H1 (cell line): ENCODE data around the gene C19orf47. TPM values are rescaled to one million over a fixed set of nuclear protein-coding genes. Genes with fewer than 3 reads are reported as not detected.

Experiments used
- CTCF ChIA-PET: fragments of 300-600 bp; sonication (Branson Sonifier 250); formaldehyde crosslinking; loops from one replicate; lab custom pipeline; 2021; ENCODE audit not compliant: partially characterized antibody; lab: Charles Lee
- POLR2A ChIA-PET: fragments of 300-600 bp; sonication (Branson Sonifier 250); formaldehyde crosslinking; loops from one replicate; lab custom pipeline; 2021; ENCODE audit warnings: inconsistent platforms; ENCODE audit not compliant: partially characterized antibody; lab: Charles Lee
- DNase-seq, 2 experiments: peaks; one replicate each; pipeline versions ENCODE4 v3.0.0 to v3.0.0-alpha.2; 2010 to 2022; ENCODE audit warnings: low spot score in 2 of 2, low read depth in 1 of 2, mixed read lengths in 1 of 2
- FAIRE-seq: peaks from 2 replicates; lab custom pipeline; 2011; peaks lifted over from hg19 to GRCh38; lab: Jason Lieb, UNC
- H2AFZ ChIP-seq: 2 replicates; pipeline ENCODE4 v1.8.1; 2012; ENCODE audit warnings: low read length, inconsistent platforms
- H2AK5ac ChIP-seq: 2 replicates; pipeline ENCODE4 v1.6.1; 2013; ENCODE audit warnings: low read depth, low read length
- H2BK120ac ChIP-seq: replicated peaks from 2 replicates; pipeline ENCODE3; 2013; ENCODE audit warnings: low read depth, low read length, inconsistent platforms
- H2BK12ac ChIP-seq: 2 replicates; pipeline ENCODE4 v1.6.1; 2013; ENCODE audit warnings: low read depth, low read length
- H2BK15ac ChIP-seq: 2 replicates; pipeline ENCODE4 v1.6.1; 2013; ENCODE audit warnings: low read length
- H2BK20ac ChIP-seq: 2 replicates; pipeline ENCODE4 v1.6.1; 2013; ENCODE audit warnings: low read length
- H2BK5ac ChIP-seq: 2 replicates; pipeline ENCODE4 v1.6.1; 2013; ENCODE audit warnings: low read depth, low read length
- H3K14ac ChIP-seq: 2 replicates; pipeline ENCODE4 v1.6.1; 2013; ENCODE audit warnings: inconsistent platforms; ENCODE audit not compliant: insufficient read length
- H3K18ac ChIP-seq: 2 replicates; pipeline ENCODE4 v1.6.1; 2013; ENCODE audit warnings: low read length; ENCODE audit errors: extremely low read depth
- H3K23ac ChIP-seq: 2 replicates; pipeline ENCODE4 v1.6.1; 2013; ENCODE audit warnings: inconsistent platforms; ENCODE audit not compliant: insufficient read length
- H3K23me2 ChIP-seq: 2 replicates; pipeline ENCODE4 v1.6.1; 2013; ENCODE audit warnings: low read depth, low read length
- H3K27ac ChIP-seq: 2 replicates; pipeline ENCODE4 v1.6.1; 2011; ENCODE audit warnings: low read depth, low read length, inconsistent platforms
- H3K27me3 ChIP-seq, 4 experiments: replicated peaks in 1 of 4; 1 replicate in 1 of 4; 2 replicates in 3 of 4; pipeline versions ENCODE4 v1.6.1 to v1.8.1; 2011 to 2013; ENCODE audit warnings: low read length in 3 of 4, mild to moderate bottlenecking in 3 of 4, inconsistent platforms in 2 of 4, mixed read lengths in 2 of 4, moderate library complexity in 1 of 4; ENCODE audit not compliant: control insufficient read depth in 3 of 4, insufficient read depth in 3 of 4; ENCODE audit errors: extremely low read depth in 1 of 4
- H3K36me3 ChIP-seq, 4 experiments: 2 replicates each; pipeline versions ENCODE4 v1.6.1 to v1.8.1; 2011 to 2013; ENCODE audit warnings: mild to moderate bottlenecking in 4 of 4, low read length in 3 of 4, moderate library complexity in 2 of 4, control low read depth in 1 of 4, inconsistent platforms in 1 of 4; ENCODE audit not compliant: insufficient read depth in 4 of 4, control insufficient read depth in 2 of 4
- H3K4ac ChIP-seq: replicated peaks from 2 replicates; pipeline ENCODE3; 2013; ENCODE audit warnings: low read length, low read depth, mixed read lengths, inconsistent platforms; ENCODE audit not compliant: insufficient read length
- H3K4me1 ChIP-seq, 4 experiments: replicated peaks in 1 of 4; 1 replicate in 1 of 4; 2 replicates in 3 of 4; pipeline versions ENCODE4 v1.6.1 to v1.8.1; 2011 to 2013; ENCODE audit warnings: low read length in 3 of 4, inconsistent platforms in 2 of 4, mixed read lengths in 1 of 4; ENCODE audit not compliant: insufficient read depth in 4 of 4, control insufficient read depth in 3 of 4
- H3K4me2 ChIP-seq, 2 experiments: 2 replicates each; pipeline versions ENCODE4 v1.6.1 to v1.8.1; 2011 to 2013; ENCODE audit warnings: low read depth in 2 of 2, low read length in 2 of 2, control low read depth in 1 of 2, inconsistent platforms in 1 of 2, mild to moderate bottlenecking in 1 of 2; ENCODE audit not compliant: insufficient read depth in 1 of 2
- H3K4me3 ChIP-seq, 4 experiments: fragments of 200-600, 300-600 bp in 1 of 4; sonication (generic), shearing (Covaris generic), sonication (Bioruptor Twin) in 1 of 4; 2 replicates each; pipeline versions ENCODE4 v1.5.1 to v1.8.1; 2011 to 2016; ENCODE audit warnings: low read length in 4 of 4, low read depth in 3 of 4, control low read depth in 2 of 4, inconsistent platforms in 2 of 4, mild to moderate bottlenecking in 2 of 4, mixed read lengths in 1 of 4, moderate library complexity in 1 of 4; ENCODE audit not compliant: insufficient read depth in 2 of 4; ENCODE audit errors: extremely low read depth in 1 of 4
- H3K56ac ChIP-seq: replicated peaks from 2 replicates; pipeline ENCODE3; 2013; ENCODE audit warnings: low read depth, mild to moderate bottlenecking, mixed read lengths, low read length, inconsistent platforms; ENCODE audit not compliant: insufficient read length
- H3K79me1 ChIP-seq: 2 replicates; pipeline ENCODE4 v1.6.1; 2013; ENCODE audit warnings: low read depth, low read length, control low read depth
- H3K79me2 ChIP-seq, 2 experiments: 2 replicates each; pipeline versions ENCODE4 v1.6.1 to v1.8.1; 2012 to 2013; ENCODE audit warnings: low read length in 2 of 2, mild to moderate bottlenecking in 2 of 2, inconsistent platforms in 1 of 2; ENCODE audit not compliant: insufficient read depth in 2 of 2, control insufficient read depth in 1 of 2
- H3K9ac ChIP-seq, 4 experiments: replicated peaks in 1 of 4; 1 replicate in 1 of 4; 2 replicates in 3 of 4; pipeline versions ENCODE4 v1.6.1 to v1.8.1; 2011 to 2013; ENCODE audit warnings: low read depth in 3 of 4, low read length in 3 of 4, control low read depth in 2 of 4, mild to moderate bottlenecking in 2 of 4, moderate library complexity in 2 of 4, inconsistent platforms in 1 of 4; ENCODE audit errors: extremely low read depth in 1 of 4
- H3K9me3 ChIP-seq, 2 experiments: 2 replicates each; pipeline versions ENCODE4 v1.6.1 to v1.8.1; 2012 to 2013; ENCODE audit warnings: mild to moderate bottlenecking in 2 of 2, moderate library complexity in 2 of 2, control low read depth in 1 of 2, inconsistent platforms in 1 of 2, low read depth in 1 of 2, low read length in 1 of 2, mixed read lengths in 1 of 2; ENCODE audit not compliant: insufficient read depth in 2 of 2
- H4K20me1 ChIP-seq, 2 experiments: replicated peaks in 1 of 2; 2 replicates each; pipeline versions ENCODE3 to v1.8.1; 2011 to 2013; ENCODE audit warnings: inconsistent platforms in 2 of 2, low read length in 2 of 2, mild to moderate bottlenecking in 1 of 2; ENCODE audit not compliant: insufficient read depth in 2 of 2, control insufficient read depth in 1 of 2
- H4K5ac ChIP-seq: 2 replicates; pipeline ENCODE4 v1.6.1; 2013; ENCODE audit warnings: low read length, low read depth, mixed read lengths, inconsistent platforms; ENCODE audit not compliant: insufficient read length
- H4K8ac ChIP-seq: 2 replicates; pipeline ENCODE4 v1.8.0; 2013; ENCODE audit warnings: mild to moderate bottlenecking, moderate library complexity, low read length, inconsistent platforms; ENCODE audit not compliant: insufficient read depth; ENCODE audit errors: extremely low read depth
- H4K91ac ChIP-seq: replicated peaks from 2 replicates; pipeline ENCODE3; 2013; ENCODE audit warnings: low read length, mixed read lengths, inconsistent platforms; ENCODE audit not compliant: insufficient read length
- CBX5 ChIP-seq: fragments of 300-800, 300-1000 bp; sonication (generic); IDR thresholded peaks from 2 replicates; pipeline ENCODE4 v1.7.1; 2016; ENCODE audit warnings: antibody characterized with exemption, low read length, low read depth
- CREB1 ChIP-seq: IDR thresholded peaks from 2 replicates; pipeline ENCODE4 v1.6.1; 2012; ENCODE audit warnings: inconsistent platforms
- FOSL1 ChIP-seq: IDR thresholded peaks from 2 replicates; pipeline ENCODE4 v1.6.1; 2011; ENCODE audit warnings: mild to moderate bottlenecking, low read depth, low read length, moderate library complexity; ENCODE audit not compliant: insufficient read depth
- HDAC6 ChIP-seq: IDR thresholded peaks from one replicate; pipeline ENCODE4 v1.7.1; 2012; ENCODE audit warnings: low read depth, mild to moderate bottlenecking, inconsistent platforms, low read length, moderate library complexity
- JUND ChIP-seq: IDR thresholded peaks from 2 replicates; pipeline ENCODE4 v1.6.1; 2011; ENCODE audit warnings: mild to moderate bottlenecking, improper control_type of control experiment, low read length
- RBBP5 ChIP-seq: IDR thresholded peaks from 2 replicates; pipeline ENCODE4 v1.7.1; 2012; ENCODE audit warnings: low read depth, mild to moderate bottlenecking, inconsistent platforms, low read length, moderate library complexity, borderline replicate concordance
- SUZ12 ChIP-seq: fragments of 200-600 bp; sonication (generic); IDR thresholded peaks from 2 replicates; pipeline ENCODE4 v1.6.1; 2012; ENCODE audit warnings: mild to moderate bottlenecking, inconsistent platforms, low read length, moderate library complexity, mixed read lengths
- TCF12 ChIP-seq: IDR thresholded peaks from 2 replicates; pipeline ENCODE4 v1.6.1; 2011; ENCODE audit warnings: low read depth, mild to moderate bottlenecking, low read length
- WGBS, 2 experiments: shearing (Covaris generic) in 1 of 2; methylation state at CpG; one replicate each; pipeline versions ENCODE4 v1.1.6 to v1.1.7; 2013 to 2015; ENCODE audit warnings: low lambda C conversion rate in 2 of 2, mixed read lengths in 2 of 2, inconsistent platforms in 1 of 2, low coverage in 1 of 2, missing lambda C conversion rate in 1 of 2; ENCODE audit not compliant: insufficient replicate concordance in 2 of 2, insufficient coverage in 1 of 2, insufficient read length in 1 of 2; ENCODE audit errors: extremely low coverage in 1 of 2, missing lambda C conversion rate in 1 of 2; 5-methylcytosine and 5-hydroxymethylcytosine counted together
- polyA plus RNA-seq, 7 experiments: library from polyadenylated mRNA; depleted of rRNA in 3 of 7; stranded (reverse) in 5 of 7; unstranded in 2 of 7; fragments of >200 nt in 5 of 7; fragments of 200-250 nt in 2 of 7; gene quantifications; 1 replicate in 5 of 7; 2 replicates in 1 of 7; 4 replicates in 1 of 7; pipeline versions ENCODE4 v1.2.1 to v1.2.3, GENCODE V29; 2011 to 2013; ENCODE audit warnings: missing spikeins in 2 of 7, mixed read lengths in 2 of 7
- total RNA-seq: library from RNA; stranded (reverse); fragmentation: NEBNext Ultra II Directional; extraction: Animal tissue kit (Norgen Biotek cat#: 25700); gene quantifications from 2 replicates; pipeline ENCODE4 v1.2.1, GENCODE V29; 2021
- TF ChIP-seq, protein P1 (sequence below): IDR thresholded peaks from 2 replicates; pipeline ENCODE4 v1.6.1; 2012; ENCODE audit warnings: low read length, inconsistent platforms

C19orf47 gene
- total and polyA plus RNA-seq, 2 of the 8 experiments (the other 6 are each of a cell fraction or from before 2014, with no cell fraction given), result 17.8 to 27.3 TPM

GRCh38 chr19:40284501-40285352 is 63.5 kb downstream of the C19orf47 start, which contains the start of gene AKT2:
TSS of gene AKT2 (minus strand) at chr19:40285345. CDS start at chr19:40265267, 20,078 bp downstream.
- peak within 1 kb of the TSS; percentile 25; the same call in 1 of the 2 replicates for H2BK15ac ChIP-seq
- H3K4me1 ChIP-seq, result peaks cover 0 to 20% (median 14%) of the 10 kb centered on the region in 4 experiments; a peak in 6 of 7 replicates
- 1% methylated on average over 27 of the region's 84 CpGs; no CpG with 5 or more reads in 1 of the 2 experiments for WGBS, 2 experiments
- no peak within 1 kb of the TSS; the same call in 1 of the 2 replicates for H2AK5ac ChIP-seq
- peak within 1 kb of the TSS; percentile 95 for H3K4ac ChIP-seq
- H3K4me2 ChIP-seq, result peak within 1 kb of the TSS; percentile 79 to 90
- peaks cover 9 to 48% of the 10 kb centered on the region in 2 experiments; a peak in 3 of 4 replicates for H3K79me2 ChIP-seq
- H4K8ac ChIP-seq, result peak within 1 kb of the TSS; percentile 97; the same call in 1 of the 2 replicates
- H3K18ac ChIP-seq, result peak within 1 kb of the TSS; percentile 97
- H3K36me3 ChIP-seq, result peaks cover 0 to 3% (median 0%) of the 10 kb centered on the region in 4 experiments; a peak in 1 of 8 replicates
- H2BK12ac ChIP-seq, result peak within 1 kb of the TSS; percentile 46; the same call in 1 of the 2 replicates
- H3K9me3 ChIP-seq, result no peaks in the 10 kb centered on the region
- no peak within 1 kb of the TSS for H2BK20ac ChIP-seq
- H3K79me1 ChIP-seq, result peaks cover 18% of the 10 kb centered on the region
- H3K23ac ChIP-seq, result no peak within 1 kb of the TSS
- peaks cover 4% of the 10 kb centered on the region in 2 experiments for H4K20me1 ChIP-seq
- FAIRE-seq, result no peak
- ChIA-PET CTCF (interaction anchor here (0.6 to 1.5 kb wide), 4 partner anchors 18 to 179 kb away, joined by 3 read pairs; no protein-coding TSS in a partner anchor), POLR2A (interaction anchor here (0.9 to 2.1 kb wide), 5 partner anchors 10 to 93 kb away, joined by 3 to 7 read pairs (median 4); partner anchors contain the start of gene MAP3K10)
- peak within 1 kb of the TSS; percentile 96 for H2BK5ac ChIP-seq
- peak within 1 kb of the TSS; percentile 95 for H2BK120ac ChIP-seq
- peak within 1 kb of the TSS; percentile 44 for H2AFZ ChIP-seq
- peak; percentile 29 to 98 for DNase-seq
- peak within 1 kb of the TSS; percentile 96 for H3K27ac ChIP-seq
- peak within 1 kb of the TSS; percentile 92 for H4K5ac ChIP-seq
- H4K91ac ChIP-seq, result peak within 1 kb of the TSS; percentile 98
- peak within 1 kb of the TSS; percentile 81 to 91 (median 90) for H3K9ac ChIP-seq
- H3K27me3 ChIP-seq, result no peaks in the 10 kb centered on the region
- peaks cover 9% of the 10 kb centered on the region for H3K23me2 ChIP-seq
- peak within 1 kb of the TSS; percentile 95 for H3K56ac ChIP-seq
- H3K4me3 ChIP-seq, result peak within 1 kb of the TSS; percentile 89 to 98 (median 94)
- H3K14ac ChIP-seq, result peak within 1 kb of the TSS; percentile 74
- TF ChIP-seq CBX5 (no peak), CREB1 (peak; percentile 23; the same call in 1 of the 2 replicates), TCF12 (no peak), HDAC6 (no peak), RBBP5 (peak; percentile 60; the same call in 1 of the 2 replicates), FOSL1 (no peak), JUND (peak; percentile 93), SUZ12 (no peak)
- TF ChIP-seq, protein P1, sequence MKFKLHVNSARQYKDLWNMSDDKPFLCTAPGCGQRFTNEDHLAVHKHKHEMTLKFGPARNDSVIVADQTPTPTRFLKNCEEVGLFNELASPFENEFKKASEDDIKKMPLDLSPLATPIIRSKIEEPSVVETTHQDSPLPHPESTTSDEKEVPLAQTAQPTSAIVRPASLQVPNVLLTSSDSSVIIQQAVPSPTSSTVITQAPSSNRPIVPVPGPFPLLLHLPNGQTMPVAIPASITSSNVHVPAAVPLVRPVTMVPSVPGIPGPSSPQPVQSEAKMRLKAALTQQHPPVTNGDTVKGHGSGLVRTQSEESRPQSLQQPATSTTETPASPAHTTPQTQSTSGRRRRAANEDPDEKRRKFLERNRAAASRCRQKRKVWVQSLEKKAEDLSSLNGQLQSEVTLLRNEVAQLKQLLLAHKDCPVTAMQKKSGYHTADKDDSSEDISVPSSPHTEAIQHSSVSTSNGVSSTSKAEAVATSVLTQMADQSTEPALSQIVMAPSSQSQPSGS, result no peak
